Caki2 (cell line): ENCODE measurements around the gene RASA3. TPM values are rescaled to one million over a fixed set of nuclear protein-coding genes. Genes with fewer than 3 reads are reported as not detected.

ENCODE experiments used
- DNase-seq: peaks from one replicate; pipeline ENCODE4 v3.0.0-alpha.2; 2015; ENCODE audit warnings: low read depth
- in situ Hi-C: cut with HindIII; loops from 2 replicates; pipeline ENCODE4 v1.10.0; 2016; ENCODE audit warnings: low sequenced_read_pairs, low pct_unique_long_range_greater_than_20kb, mixed read lengths
- total RNA-seq: library from RNA; depleted of rRNA; stranded (reverse); fragments of >200 nt; shearing (Covaris generic); gene quantifications from 2 replicates; pipeline ENCODE4 v1.2.3, GENCODE V29; 2014; ENCODE audit warnings: low replicate concordance

The RASA3 gene
- total RNA-seq, 1 experiment from 2014 or later, result 11.5 TPM

DNA sequence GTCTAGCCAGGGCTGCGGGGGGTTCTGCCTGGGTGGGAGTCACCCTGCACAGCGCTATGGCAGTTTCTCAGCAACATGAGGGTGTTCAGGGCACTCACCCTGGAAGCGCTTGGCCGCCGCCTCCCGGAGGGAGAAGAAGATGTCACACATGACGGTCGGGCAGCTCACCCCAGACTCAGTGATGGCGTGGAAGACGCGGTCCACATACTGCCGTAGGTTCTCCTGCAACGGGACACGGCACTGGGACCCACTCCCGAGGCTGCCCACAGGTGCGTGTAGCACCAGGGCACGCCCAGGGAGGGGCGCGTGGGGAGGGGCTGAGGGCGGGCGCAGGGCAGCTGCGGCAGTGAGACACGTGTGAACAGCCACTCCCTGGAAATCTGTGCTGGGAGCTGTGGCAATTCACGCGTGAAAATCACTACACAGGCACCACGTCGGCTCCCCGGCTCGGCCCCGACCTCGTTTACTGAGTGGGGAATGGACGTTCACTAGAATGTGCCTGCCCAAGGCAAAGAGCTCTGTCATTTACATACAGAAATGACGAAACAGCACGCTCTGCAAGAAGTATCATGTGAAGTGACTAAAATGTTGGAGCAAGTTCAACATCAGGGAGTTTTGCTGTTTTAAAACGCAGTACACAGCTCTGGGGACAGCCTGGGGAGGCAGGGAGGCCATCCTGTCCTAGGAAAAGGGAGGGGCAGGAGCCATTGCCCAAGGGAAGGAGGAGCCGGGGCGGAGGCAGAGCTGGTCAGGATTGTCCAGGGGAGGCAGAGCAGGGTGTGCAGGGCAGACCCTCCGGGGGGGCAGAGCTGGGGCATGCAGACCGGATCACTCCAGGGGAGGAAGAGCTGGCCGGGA is 117.1 kb downstream of the RASA3 start:
- in situ Hi-C loops, result no loop called here
- DNase-seq, result peak; percentile 80

DNA sequence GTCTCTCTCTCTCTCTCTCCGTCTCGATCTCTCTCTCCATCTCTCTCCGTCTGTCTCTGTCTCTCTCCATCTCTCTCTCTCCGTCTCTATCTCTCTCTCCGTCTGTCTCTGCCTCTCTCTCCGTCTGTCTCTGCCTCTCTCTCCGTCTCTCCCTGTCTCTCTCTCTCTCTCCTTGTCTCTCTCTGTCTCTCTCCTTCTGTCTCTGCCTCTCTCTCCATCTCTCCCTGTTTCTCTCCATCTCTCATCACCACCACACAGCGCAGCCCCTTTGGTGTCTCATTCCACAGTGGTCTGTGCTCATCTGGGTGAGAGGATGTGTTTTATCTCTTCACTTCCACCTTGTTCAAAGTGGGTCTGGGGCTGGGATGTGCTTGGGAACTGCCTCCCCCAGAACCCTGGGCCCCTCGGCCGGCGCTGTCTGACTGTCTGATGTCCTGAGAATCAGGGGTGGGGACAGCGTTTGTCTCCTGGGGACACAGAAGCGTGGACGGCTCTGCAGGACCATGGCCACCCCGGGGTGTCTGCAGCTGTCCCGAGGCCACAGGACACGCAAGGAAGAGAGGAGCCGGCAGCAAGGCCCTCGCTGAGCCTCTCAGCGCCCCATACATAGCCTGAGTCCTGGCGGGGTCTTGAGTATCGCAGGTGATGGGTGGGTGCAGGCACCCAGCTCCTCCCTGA is 118.3 kb downstream of the RASA3 start:
- DNase-seq, result no peak
- in situ Hi-C loops, result no loop called here

DNA sequence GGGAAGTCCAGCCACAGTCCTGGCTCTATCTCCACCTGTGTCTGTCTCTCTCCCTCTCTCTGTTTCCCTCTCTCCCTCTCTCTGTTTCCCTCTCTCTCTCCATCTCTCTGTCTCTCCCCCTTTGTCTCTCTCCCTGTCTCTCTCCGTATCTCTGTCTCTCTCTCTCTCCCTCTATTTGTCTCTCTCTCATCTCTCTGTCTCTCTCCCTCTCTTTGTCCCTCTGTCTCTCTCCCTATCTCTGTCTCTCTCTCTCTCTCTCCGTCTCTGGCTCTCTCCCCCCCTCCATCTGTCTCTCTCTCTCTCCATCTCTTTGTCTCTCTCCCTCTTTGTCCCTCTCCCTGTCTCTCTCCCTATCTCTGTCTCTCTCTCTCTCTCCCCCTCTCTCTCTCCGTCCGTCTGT is 119.1 kb downstream of the RASA3 start:
- in situ Hi-C loops, result no loop called here
- DNase-seq, result no peak

DNA sequence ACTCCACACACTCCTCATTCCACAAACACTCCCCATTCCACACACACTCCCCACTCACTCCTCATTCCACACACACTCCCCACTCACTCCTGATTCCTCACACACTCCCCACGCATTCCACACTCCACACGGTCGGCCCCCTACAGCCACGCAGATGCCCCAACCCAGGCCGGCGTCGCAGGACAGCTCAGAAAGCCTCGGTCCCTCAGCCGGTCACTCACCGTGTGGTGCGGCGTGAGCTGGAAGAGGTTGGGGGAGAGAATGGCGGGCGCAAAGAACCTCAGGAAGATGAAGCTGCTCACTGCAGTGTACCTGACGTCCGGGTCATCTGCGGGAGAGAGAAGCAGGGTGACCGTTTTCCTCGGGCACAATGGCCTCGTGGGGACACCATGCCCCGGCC is 119.5 kb downstream of the RASA3 start:
- no peak for DNase-seq
- in situ Hi-C loops, result no loop called here

DNA sequence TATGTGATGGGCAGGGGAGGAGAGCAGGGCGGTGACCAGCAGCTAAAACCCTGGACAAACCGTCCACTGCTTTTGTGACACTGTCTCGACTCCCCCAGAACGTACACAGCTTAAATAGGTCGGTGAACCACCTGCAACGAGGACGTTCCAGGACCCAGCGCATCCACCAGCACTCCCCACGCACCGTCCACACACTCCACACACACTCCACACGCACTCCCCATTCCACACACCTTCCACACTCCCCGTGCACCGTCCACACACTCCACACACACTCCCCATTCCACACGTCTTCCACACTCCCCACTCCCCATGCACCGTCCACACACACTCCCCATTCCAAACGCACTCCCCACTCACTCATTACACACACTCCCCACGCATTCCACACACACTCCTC is 120.3 kb downstream of the RASA3 start:
- no peak for DNase-seq
- in situ Hi-C loops, result no loop called here

DNA sequence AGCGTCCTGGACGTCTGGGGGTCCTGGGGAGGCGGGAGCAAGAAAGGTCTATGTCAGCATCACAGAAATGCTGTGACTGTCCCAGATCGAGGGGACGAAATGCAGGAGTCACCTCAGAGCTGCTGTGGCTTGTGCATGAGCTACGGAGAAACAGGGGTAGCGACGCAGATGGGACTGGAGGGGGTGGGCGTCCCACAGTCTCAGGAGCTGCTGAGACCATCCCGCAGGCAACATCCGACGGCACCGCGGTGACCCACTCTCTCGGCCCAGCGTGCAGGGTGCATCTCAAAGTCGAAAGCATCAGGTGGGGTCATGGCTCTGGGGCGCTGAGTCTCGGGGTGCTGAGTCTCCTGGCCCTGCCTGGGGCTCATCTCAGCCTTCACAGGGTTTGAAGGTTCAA is 121.2 kb downstream of the RASA3 start:
- in situ Hi-C loops, result no loop called here
- no peak for DNase-seq

DNA sequence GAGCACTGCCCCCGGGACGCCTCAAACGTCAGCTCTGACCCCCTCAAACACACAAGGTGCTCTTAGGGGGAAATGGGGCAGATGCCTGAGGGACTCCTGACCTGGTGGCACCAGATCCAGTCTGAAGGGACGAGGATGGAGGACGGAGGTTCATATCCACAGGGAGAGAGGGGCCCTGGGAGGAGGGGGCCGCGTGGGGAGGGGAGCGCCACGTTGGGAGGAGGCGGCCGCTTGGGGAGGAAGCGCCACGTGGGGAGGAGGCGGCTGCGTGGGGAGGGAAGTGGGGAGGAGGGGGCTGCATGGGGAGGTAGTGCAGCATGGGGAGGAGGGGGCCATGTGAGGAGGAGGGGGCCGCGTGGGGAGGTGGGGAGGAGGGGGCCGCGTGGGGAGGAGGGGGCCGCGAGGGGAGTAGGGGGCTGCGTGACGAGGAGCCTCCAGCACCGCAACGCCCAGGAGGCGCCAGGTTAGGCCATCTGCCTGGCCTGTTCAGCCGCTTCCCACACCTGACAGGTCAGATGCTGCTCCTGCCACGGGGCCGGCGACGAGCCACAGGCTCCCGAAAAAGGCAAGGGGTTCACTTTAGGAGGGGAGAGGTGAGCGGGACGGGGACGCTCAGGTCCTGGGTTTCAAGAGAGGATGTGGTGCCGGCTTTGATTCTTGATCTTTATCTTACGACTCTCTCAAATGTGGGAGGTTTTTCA is 121.9 kb downstream of the RASA3 start:
- in situ Hi-C loops, result no loop called here
- DNase-seq, result no peak

DNA sequence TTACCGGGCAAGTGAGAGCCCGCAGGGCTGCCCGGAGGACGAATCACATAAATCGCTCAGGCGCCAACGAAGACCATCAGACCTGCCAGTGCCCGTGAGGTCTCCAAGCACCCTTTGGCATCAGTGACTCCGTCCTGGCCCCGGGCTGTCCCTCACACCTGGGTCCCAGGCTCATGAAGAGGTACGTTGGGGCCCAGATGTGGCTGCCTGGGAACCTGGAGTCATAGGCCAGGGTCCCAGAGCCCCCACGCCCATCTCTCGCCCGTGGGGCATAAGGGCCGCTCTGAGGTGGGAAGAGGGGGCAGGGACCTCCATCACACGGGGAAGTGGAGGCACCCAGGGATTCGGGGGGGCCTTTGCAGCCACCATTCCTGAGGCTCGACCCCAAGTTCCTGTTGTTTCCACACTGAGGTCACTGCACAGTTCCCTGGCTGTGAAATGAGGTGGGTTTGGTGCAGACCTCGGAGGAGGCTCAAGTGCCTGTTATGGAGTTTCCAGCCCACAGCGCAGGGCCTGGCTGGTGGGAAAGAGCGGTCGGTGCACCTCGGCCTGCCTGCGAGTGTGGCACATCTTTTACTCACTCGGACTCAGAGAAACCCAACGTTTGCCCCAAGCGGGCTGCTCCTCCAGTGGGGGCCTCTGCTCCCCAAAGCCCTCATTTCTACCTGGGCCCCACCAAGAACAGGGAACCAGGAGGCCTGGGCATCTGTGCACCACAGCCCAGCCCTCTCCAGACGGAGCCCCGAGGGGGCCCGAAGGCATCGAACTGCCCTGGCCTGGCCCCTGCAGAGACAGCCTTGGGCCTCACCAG is 122.6 kb downstream of the RASA3 start:
- no peak for DNase-seq
- in situ Hi-C loops, result no loop called here

DNA sequence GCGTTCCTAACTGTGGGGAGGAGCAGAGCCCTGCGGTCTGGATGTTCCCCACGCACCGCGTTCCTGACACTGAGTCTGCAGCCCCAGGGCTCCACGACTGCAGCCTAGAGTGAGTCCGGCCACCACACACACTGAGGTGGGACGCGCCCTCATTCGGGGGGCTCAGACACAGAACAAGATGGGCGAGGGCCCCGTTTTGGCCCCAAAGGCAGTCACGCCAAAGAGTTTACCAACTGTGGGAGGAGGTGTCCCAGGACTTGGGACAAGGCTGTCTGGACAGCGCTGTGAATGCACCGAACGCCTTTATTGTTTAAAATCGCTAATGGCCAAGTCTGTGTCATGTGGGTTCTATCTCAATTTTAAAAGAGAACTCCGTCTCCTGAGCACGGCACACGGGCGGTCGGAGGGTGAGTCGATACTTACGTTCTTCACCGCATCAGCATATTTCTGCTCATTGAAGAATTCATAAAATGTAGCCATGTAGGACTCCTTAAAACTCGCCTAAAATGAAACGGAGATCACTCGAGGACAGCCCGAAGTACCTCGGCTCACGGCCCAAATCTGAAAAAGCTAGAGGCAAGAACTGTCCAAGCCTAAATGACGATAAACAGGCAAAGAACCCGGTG is 123.3 kb downstream of the RASA3 start:
- in situ Hi-C loops, result no loop called here

DNA sequence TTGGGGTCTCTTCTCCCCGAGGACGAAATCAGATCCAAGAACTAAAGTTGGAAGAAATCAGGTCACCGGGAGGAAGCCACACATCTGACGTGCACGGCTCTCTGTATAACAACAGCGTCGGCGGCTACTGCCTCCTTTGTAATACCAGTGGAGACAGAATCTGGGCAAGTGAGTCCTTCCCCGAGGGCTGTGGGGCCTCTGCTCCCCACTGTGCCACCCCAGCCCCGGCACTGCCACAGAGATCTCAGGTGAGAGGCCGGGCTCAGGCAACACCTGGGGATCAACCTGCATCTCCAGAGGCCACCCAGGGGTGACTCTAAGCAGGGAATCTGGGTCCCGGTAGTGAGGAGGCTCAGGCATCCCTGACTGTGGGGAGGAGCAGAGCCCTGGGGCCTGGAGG is 124.9 kb downstream of the RASA3 start:
- in situ Hi-C loops, result no loop called here

More for the DNA sequence above, 123.3 kb downstream of the RASA3 start:
- DNase-seq, result no peak

DNA sequence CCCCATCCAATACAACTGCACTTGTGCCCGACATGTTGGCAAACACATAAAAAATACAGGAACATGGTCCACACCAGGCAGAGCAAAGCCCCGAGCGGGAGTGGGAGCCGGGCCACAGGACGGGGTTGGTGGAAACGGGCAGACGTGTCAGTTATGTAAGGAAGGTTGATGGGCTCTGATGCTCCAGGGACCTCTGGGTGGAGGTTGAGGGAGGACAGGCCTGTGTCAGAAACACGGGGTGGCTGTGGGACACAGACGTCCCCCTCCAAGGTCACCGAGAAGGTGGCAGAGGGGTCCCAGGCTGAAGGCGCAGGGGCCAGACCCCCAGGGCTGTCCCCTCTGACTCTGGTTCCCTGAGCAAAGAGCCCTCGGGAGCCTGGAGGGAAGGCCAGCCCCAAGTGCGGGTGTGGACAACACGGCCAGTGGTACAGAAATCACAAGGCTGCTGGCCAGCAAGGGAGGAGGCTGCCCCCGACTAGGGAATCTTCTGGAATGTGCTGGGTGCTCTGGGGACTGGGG is 127.2 kb downstream of the RASA3 start:
- DNase-seq, result no peak
- in situ Hi-C loops, result no loop called here

More for the DNA sequence above, 124.9 kb downstream of the RASA3 start:
- DNase-seq, result no peak

DNA sequence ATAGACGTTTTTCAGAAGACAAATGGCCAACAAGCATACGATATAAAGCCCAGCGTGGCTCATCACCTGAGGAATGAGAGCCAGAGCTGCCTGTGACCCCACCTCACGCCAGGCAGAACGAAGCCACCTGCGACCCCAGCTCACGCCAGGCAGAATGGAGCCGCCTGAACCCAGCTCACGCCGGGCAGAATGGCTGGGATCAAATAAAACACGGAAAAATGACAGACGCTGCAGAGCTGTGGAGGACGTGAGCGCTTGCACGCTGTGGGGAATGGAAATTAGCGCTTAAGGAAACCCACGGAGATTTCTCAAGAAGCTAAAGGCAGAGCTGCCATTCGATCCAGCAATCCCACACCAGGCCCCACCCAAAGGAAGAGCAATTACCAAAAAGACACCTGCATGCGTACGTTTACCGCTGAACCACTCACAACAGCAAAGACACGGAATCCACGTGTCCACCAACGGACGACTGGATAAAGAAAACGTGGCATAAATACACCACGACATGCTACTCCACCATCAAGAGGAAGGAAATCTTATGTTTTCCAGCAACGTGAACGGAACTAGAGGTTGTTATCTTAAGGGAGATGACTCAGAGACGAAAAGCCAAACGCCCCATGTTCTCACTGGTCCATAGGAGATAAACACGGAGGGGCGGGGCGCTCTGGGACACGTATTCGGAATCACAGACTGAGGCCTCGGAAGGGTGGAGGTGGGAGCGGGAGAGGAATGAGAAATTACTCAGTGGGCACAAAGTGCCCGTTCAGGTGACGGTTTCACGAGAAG is 127.8 kb downstream of the RASA3 start:
- DNase-seq, result peak; percentile 59
- in situ Hi-C loops, result no loop called here

DNA sequence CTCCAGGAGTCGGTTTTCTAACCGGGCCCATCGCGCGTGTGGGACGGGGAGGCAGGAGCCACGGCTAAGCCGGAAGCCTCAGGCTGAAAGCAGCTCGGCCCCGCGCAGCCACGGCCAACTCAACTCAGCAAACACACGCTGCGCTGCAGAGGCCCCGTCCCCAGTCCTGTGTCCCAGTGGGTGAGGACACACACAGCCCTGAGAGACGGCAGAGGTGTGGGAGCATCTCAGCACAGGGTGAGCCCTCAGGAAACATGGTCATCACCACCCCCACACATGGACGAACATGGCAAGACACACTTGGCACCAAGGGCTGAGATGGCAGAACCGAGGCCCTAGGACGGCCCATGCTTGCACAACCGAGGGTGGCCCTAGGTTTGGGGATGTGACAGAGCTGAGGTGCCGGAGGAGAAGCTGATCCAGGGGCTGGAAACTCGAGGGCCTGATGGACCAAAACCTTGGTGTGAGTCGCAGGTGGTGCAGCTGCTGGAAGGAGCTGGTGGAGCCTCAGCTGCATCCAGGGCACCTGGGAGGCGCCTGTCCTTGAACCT is 129.6 kb downstream of the RASA3 start:
- in situ Hi-C loops, result no loop called here
- DNase-seq, result no peak

DNA sequence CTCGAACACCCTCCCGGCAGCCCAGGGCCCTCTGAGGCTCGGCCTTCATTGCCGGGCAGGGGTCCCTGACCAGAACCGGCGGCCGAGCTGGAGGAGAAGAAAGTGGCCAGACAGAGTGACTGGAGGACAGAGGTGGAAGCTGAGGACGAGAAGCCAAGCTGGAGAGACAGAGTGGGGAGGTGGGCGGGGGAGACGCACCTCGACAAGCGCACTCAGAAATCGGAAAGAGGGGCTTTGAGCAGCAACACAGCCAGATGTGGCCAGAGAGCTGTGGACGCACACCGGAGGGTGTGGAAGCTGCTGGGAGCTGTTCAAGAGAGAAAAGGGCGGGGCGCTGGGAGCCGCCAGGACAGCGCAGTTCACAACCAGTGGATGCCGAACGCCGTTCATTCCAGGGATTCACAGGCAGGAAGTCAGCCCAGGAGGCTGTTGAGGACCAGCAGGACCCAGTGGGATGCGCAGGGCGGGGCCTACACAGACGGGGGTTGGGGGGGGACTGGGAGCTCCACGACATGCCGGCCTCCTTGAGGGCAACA is 130.3 kb downstream of the RASA3 start:
- in situ Hi-C loops, result no loop called here
- DNase-seq, result no peak

DNA sequence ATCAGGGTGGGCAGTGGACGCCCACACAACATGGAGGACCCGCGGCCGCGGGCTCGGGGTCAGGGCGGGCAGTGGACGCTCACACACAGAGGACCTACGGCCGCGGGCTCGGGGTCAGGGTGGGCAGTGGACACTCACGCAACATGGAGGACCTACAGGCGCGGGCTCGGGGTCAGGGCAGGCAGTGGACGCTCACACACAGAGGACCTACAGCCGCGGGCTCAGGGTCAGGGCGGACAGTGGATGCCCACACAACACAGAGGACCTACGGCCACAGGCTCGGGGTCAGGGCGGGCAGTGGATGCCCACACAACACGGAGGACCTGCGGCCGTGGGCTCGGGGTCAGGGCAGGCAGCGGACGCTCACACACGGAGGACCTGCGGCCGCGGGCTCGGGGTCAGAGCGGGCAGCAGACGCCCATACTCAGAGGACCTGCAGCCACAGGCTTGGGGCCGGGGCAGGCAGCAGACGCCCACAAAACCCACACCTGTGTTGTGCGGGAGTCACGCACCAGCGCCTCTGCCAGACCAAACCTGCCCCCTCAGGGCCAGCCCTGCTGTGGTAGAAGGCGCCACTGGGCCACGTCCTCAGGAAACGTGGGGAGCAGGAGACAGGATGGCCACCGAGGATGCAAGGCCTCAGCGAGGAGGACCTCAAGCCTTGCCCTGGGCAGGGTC is 131.0 kb downstream of the RASA3 start:
- DNase-seq, result no peak
- in situ Hi-C loops, result no loop called here
